Measurements from ENCODE around the gene TTC34. TPM values are rescaled to one million over a fixed set of nuclear protein-coding genes. Genes with fewer than 3 reads are reported as not detected.
A peak's percentile ranks its signal among the peaks of the same experiment; 100 is the strongest.
"Not testable (repeated sequence)": the region's sequence is repeated elsewhere in the genome, so short reads cannot be mapped to it uniquely, and the experiment has no call there.

TTC34 gene
- total and polyA plus RNA-seq, 2 of the 4 experiments (the other 2 are of a cell fraction) = under 0.01 to 0.09 TPM

GRCh38 chr1:2752503-2752902 is 49.0 kb downstream of the TTC34 start:
- H3K4ac ChIP-seq (ENCODE audit: low read depth, low read length); H3K27ac ChIP-seq (ENCODE audit: insufficient read depth, low read length); H4K8ac ChIP-seq (ENCODE audit: low read depth in 2 of 2, low read length in 2 of 2); POLR2A ChIA-PET (ENCODE audit: unreplicated experiment); H3K18ac ChIP-seq (ENCODE audit: low read depth, low read length); H2BK15ac ChIP-seq (ENCODE audit: low read depth, low read length); H2BK5ac ChIP-seq (ENCODE audit: low read depth, low read length, poor library complexity, severe bottlenecking); H2AK5ac ChIP-seq (ENCODE audit: low read depth, low read length); dilution Hi-C loops (cut with HindIII; ENCODE audit: low sequenced_read_pairs, unreplicated experiment); H3K36me3 ChIP-seq (ENCODE audit: control insufficient read depth, insufficient read depth, low read length); H3K79me1 ChIP-seq (ENCODE audit: low read depth in 1 of 2, low read length in 2 of 2); H2AFZ ChIP-seq (replicated peaks; ENCODE audit: low read length, poor library complexity); H4K5ac ChIP-seq (ENCODE audit: low read depth, low read length); intact Hi-C loops (cut with micrococcal nuclease); H3K56ac ChIP-seq (ENCODE audit: extremely low read depth, insufficient read depth, low read length); ATAC-seq (ENCODE audit: low read depth); in situ Hi-C loops (cut with MboI; ENCODE audit: low sequenced_read_pairs); H2BK20ac ChIP-seq (ENCODE audit: low read depth, low read length); H2AK9ac ChIP-seq (replicated peaks; ENCODE audit: low read depth, low read length, poor library complexity); H3K9me1 ChIP-seq (ENCODE audit: insufficient read depth, low read length); H3K27me3 ChIP-seq (ENCODE audit: control insufficient read depth, insufficient read depth, low read length); H3K4me2 ChIP-seq (ENCODE audit: low read depth, low read length); CTCF ChIA-PET; BruUV-seq (replicated peaks); H3K4me1 ChIP-seq (ENCODE audit: control insufficient read depth, insufficient read depth, low read length); H3K9ac ChIP-seq (ENCODE audit: low read depth, low read length); H4K91ac ChIP-seq (ENCODE audit: insufficient read depth, low read depth, low read length); H4K20me1 ChIP-seq (ENCODE audit: insufficient read depth, low read length); H3K14ac ChIP-seq (replicated peaks; ENCODE audit: low read depth, low read length); H2BK120ac ChIP-seq (ENCODE audit: low read depth, low read length); H3K23ac ChIP-seq (ENCODE audit: low read depth, low read length); H3K4me3 ChIP-seq (ENCODE audit: insufficient read depth, low read depth, low read length): not testable (repeated sequence)
- DNase-seq = peak; percentile 8
- WGBS, 2 experiments (ENCODE audit: extremely low coverage in 2 of 2, insufficient read length in 1 of 2) = no CpG with 5 or more reads among the region's 8 CpGs
- peaks cover 18% of the 10 kb centered on the region for H3K9me3 ChIP-seq (ENCODE audit: control insufficient read depth, insufficient read depth, low read length)

DNA sequence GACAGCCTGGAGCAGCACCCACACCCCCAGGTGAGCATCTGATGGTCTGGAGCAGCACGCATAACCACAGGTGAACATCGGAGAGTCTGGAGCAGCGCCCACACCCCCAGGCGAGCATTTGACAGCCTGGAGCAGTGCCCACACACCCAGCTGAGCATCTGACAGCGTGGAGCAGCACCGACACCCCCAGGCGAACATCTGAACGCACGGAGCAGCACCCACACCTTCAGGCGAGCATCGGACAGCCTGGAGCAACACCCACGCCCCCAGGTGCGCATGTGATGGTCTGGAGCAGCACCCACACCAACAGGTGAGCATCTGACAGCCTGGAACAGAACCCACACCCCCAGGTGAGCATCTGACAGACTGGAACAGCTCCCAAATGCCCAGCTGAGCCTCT is 49.6 kb downstream of the TTC34 start:
- H3K9ac ChIP-seq (ENCODE audit: low read depth, low read length); CTCF ChIA-PET; H3K4ac ChIP-seq (ENCODE audit: low read depth, low read length); H3K4me3 ChIP-seq (ENCODE audit: insufficient read depth, low read depth, low read length); H3K79me1 ChIP-seq (ENCODE audit: low read depth in 1 of 2, low read length in 2 of 2); H2BK15ac ChIP-seq (ENCODE audit: low read depth, low read length); H3K9me1 ChIP-seq (ENCODE audit: insufficient read depth, low read length); ATAC-seq (ENCODE audit: low read depth); H2AK9ac ChIP-seq (replicated peaks; ENCODE audit: low read depth, low read length, poor library complexity); H3K23ac ChIP-seq (ENCODE audit: low read depth, low read length); H4K5ac ChIP-seq (ENCODE audit: low read depth, low read length); H3K4me2 ChIP-seq (ENCODE audit: low read depth, low read length); H2BK20ac ChIP-seq (ENCODE audit: low read depth, low read length); H3K27ac ChIP-seq (ENCODE audit: insufficient read depth, low read length); H4K91ac ChIP-seq (ENCODE audit: insufficient read depth, low read depth, low read length); dilution Hi-C loops (cut with HindIII; ENCODE audit: low sequenced_read_pairs, unreplicated experiment); intact Hi-C loops (cut with micrococcal nuclease); BruUV-seq (replicated peaks); DNase-seq; in situ Hi-C loops (cut with MboI; ENCODE audit: low sequenced_read_pairs); H3K36me3 ChIP-seq (ENCODE audit: control insufficient read depth, insufficient read depth, low read length); H3K4me1 ChIP-seq (ENCODE audit: control insufficient read depth, insufficient read depth, low read length); H4K20me1 ChIP-seq (ENCODE audit: insufficient read depth, low read length); POLR2A ChIA-PET (ENCODE audit: unreplicated experiment); H4K8ac ChIP-seq (ENCODE audit: low read depth in 2 of 2, low read length in 2 of 2); H3K14ac ChIP-seq (replicated peaks; ENCODE audit: low read depth, low read length); H2BK5ac ChIP-seq (ENCODE audit: low read depth, low read length, poor library complexity, severe bottlenecking); H2BK120ac ChIP-seq (ENCODE audit: low read depth, low read length); H3K56ac ChIP-seq (ENCODE audit: extremely low read depth, insufficient read depth, low read length); H2AFZ ChIP-seq (replicated peaks; ENCODE audit: low read length, poor library complexity); H2AK5ac ChIP-seq (ENCODE audit: low read depth, low read length); H3K18ac ChIP-seq (ENCODE audit: low read depth, low read length); H3K27me3 ChIP-seq (ENCODE audit: control insufficient read depth, insufficient read depth, low read length): not testable (repeated sequence)
- H3K9me3 ChIP-seq (ENCODE audit: control insufficient read depth, insufficient read depth, low read length) = peaks cover 18% of the 10 kb centered on the region
- WGBS, 2 experiments (ENCODE audit: extremely low coverage in 2 of 2, insufficient read length in 1 of 2) = no CpG with 5 or more reads among the region's 13 CpGs
